Femur (tissue), 1 donor: ENCODE measurements around the gene PKM.
A peak's percentile ranks its signal among the peaks of the same experiment; 100 is the strongest.
"Not testable (repeated sequence)": the region's sequence is repeated elsewhere in the genome, so short reads cannot be mapped to it uniquely, and the experiment has no call there.

Source experiments
- DNase-seq: peaks from one replicate; pipeline ENCODE4 v3.0.0-alpha.2; 2017

PKM gene

DNA sequence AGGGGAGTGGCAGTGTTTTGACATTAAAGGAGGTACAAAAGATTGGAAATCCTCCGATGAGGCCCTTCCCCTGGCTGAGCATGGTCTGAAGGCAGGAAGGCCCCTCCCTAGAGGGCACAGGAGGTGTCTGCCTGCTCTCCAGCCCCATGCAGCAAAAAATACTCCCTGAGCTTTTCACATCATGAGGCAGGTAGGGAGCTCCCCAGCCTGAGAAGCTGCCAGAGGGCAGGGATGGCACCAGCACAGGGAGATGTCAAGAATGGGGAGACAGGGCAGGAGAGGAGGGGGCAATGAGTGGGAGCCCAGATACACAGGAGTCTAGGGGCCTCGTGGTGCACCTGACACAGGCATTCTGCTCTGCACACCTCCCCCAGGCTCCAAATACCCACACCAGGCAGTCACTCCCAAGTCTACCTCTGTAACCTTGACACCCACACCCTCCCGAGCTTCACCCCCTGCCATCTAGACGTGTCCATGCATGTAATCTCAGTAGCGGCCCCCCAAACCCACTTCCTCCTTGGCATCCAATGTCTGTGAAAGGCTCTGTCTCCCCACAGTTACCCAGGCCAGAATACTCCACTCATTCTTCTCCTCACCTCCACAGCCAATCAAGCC, 56.3 kb downstream of the PKM start:
- no peak for DNase-seq

DNA sequence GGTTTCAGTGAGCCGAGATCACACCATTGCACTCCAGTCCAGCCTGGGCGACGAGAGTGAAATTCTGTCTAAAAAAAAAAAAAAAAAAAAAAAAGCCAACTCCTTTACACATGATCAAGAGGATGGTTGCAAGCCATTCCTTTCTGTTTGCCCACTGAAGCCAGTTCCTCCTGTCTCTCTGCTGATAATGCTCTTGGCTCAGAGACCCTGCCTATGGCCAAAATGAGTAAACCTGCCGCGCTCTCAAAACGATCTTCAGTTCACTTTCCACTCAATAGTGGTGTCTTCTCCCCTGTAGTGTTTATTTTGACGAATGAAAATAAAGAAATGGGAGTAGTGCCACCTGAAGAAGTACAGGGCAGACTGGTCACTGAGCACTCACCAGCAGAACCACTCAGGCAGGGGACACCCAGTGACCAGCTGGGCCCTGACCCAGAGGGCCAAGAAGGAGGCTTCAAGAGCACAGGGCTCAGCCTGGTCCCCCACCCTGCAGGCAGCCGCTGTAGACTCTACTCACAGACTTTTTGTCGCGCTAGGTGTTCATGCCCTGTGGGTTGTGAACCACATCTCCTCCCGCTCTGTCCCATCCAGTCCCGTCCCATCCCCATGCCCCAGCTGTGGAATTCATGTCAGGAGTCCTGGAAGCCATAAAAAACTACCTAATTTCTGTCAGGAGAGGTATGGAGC, 57.0 kb downstream of the PKM start:
- no peak for DNase-seq

- no peak for DNase-seq
Measured at GRCh38 chr15:72173401-72173800, 57.6 kb downstream of the PKM start.

DNA sequence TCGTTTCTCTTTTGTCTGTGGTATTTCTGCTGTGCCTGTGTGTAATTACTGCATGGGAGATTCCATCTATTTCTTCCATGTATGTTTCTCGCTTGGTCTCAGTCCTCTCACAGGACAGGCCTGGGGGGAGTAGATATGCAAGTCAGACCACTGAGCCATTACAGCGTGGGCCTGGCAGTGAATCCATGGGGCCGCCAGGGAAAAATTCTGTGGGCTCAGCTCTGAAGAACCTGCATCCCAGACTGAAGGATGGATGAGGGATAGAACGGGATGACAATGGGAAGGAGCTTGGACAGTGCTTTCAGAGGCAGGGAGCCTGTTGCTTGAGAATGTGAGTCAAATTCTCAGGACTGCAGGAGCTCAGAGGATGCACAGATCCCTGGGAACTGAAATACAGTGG, 58.2 kb downstream of the PKM start:
- no peak for DNase-seq

- DNase-seq, result not testable (repeated sequence)
Measured at GRCh38 chr15:72171978-72172377, 59.0 kb downstream of the PKM start.

DNA sequence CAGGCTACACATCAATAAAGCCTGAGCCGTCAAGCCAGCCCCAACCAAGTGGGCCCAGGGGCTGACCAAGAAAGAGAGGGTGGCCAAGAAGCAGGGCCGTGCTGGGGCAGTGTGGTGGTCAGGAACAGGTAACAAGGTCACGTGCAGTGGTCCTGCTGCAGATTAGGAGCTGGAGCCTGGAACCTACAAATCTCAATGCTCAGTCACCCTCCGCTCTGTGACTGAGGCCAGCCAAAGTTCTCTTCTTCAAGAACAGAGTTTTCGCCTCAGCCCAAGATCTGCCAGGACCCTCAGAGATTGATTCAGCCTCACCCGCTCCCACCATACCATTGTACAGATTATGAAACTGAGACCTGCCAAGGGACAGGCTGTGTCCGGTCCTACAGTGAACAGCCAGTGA, 60.3 kb downstream of the PKM start:
- DNase-seq, result no peak

DNA sequence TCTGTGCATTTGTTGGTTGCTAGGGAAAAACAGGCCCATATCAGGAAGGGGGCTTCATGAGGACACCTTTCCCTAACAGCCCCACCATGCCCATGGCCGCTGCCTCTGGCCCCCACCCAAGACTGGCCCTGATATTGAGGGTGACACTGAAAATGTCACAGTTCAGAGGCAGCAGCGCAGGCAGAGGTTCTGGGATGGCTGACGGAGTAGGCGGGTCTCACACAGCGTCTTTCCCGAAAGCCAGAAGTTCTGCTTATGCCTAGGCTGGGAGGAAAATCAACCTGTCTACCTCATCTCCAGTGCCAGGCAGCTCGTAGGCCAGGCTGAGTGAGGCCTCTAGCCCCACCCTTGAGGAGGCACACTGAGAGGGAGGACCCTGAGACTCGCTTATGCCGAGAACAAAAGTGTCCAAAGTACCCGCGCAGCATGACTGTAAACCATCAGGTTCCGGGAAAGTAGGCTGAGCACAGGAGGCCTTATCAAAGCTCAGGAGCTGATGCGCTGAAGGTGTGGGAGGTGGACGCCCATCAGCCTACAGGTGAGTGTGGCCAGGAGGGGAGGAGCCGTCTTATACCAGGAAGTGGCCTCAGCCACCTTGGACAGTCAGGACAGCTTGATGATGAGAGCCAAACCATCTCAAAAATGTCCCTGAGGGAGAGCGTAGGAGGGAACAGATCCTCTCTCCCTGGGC, 60.9 kb downstream of the PKM start:
- DNase-seq, result no peak

- DNase-seq, result no peak
Measured at GRCh38 chr15:72169236-72169920, 61.6 kb downstream of the PKM start.

DNA sequence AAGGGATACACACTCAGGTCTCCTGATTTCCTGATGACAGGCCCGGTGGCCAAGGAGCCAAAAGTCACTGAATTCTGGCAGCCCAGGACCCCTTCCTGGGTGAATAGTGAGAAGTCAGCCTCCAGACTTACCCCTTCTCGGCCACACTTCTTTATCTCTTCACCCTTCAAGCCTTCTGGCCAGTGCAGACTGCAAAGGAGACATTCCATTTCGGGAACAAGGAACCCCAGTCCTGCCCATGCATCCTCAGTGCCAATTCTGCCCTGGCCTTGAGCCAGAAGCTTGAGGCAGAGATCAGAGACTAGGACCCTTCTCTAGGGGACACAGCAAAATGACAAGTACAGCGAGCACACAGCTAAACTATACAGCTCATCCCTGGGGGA, 62.2 kb downstream of the PKM start:
- DNase-seq, result no peak

GRCh38 chr15:72168131-72168807, 62.7 kb downstream of the PKM start:
- DNase-seq, result no peak

GRCh38 chr15:72167445-72167844, 63.5 kb downstream of the PKM start:
- no peak for DNase-seq

DNA sequence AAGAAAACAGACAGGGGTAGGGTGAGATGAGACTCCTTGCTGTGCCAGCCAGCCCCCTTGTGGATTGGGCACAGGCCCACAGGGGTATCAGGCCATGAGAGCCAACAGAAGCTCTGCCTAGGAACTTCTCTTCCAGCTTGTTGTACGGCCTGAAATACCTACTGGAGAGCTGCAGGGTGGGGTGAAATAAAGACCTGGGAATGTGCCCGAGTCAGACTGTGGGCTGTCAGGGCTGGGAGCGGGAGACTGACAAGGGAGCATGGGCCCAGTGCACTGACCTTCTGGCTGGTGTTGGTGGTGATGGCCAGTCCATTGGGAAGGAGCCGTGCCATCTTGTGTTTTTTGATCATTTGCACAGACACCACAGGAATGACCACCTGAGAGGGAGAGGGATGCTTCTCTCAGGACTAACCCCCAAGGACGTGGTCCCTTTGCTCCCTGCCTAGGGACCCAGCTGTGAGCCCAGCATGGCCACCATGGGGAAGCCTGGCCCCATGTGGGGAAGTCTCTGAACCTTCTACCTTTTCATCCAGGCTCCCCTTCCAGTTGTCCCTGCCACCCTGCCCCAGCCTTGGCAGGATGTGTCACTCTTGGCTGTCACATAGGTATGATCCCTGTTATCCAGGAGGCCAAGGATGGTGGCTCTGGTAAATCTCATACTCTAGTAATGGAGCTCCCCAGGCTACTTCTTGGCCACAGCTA, 64.1 kb downstream of the PKM start:
- no peak for DNase-seq

DNA sequence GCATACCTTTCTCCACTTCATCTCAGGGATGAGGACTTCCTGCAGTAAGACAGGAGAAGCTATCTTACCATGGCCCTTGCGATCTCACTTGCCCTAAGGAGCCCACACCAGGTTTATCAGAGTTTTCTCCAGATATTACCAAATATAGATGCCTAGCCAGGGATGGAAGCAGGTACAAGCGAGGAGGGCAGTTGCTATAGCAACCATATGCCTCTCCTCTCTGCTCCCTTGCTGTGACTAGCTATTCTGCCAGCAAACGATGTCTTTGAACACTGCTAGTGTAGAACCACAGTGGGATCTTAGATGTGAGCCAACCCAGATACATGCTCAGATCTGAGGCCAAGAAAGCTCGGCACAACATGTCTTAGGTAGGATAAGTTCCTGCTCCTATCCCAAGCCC, 67.3 kb downstream of the PKM start:
- DNase-seq, result no peak

GRCh38 chr15:72162569-72162968, 68.4 kb downstream of the PKM start:
- no peak for DNase-seq

- DNase-seq, result no peak
Measured at GRCh38 chr15:72161361-72162132, 69.4 kb downstream of the PKM start.

GRCh38 chr15:72160696-72161245, 70.2 kb downstream of the PKM start:
- DNase-seq, result no peak

- DNase-seq, result no peak
Measured at GRCh38 chr15:72156928-72157327, 74.1 kb downstream of the PKM start.

DNA sequence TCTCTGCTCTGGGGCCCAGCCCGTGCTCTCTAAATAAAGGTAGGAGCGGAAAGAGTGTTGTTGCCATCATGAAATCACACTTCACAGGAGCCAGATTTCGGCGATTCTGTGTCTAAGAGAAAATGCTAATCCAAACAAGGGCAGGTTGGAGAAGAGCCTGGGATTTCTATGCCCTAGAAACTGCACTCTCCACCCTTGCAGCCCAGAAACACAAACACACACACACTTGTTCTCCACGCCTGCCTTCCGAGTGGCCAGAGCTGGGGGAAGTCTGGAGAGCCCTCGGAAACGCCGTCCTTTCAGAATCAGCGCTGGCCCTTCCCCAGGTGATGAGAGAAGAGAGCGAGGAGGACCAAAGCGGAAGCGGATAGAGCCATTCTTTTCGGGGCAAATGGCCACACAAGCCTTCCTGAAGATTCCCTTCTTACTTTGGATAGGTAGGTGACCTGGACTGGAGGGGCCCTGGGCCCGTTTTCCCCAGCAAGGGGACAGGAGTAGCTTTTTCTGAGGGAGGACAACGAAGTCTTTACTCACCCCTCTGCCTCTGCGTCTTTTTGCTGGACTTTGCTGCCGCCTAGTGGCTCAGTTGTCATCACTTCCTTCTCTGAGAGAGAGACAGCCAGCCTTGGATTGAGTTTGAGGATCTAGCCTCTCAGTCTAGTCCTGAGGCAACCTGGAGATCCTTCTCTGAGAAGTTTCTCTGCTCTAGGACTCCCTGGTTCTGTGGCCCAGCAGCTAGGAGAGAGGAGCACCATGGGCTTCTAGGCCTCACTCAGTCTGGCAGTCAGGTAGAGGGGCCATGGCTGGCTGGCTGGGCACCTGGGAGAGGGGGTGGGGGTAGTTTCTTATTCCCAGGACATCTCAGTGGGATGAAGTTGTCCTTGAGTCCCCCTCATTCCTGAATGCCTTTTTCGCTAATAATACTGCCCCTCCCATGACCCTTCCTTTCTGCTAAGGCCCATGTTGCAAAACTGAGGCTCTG, 75.1 kb downstream of the PKM start:
- DNase-seq, result peak; percentile 92

- peak; percentile 82 for DNase-seq
Measured at GRCh38 chr15:72155003-72155621, 75.9 kb downstream of the PKM start.

- no peak for DNase-seq
Measured at GRCh38 chr15:72154316-72154715, 76.7 kb downstream of the PKM start.
